A673 (cell line): ENCODE results near the gene CD96. TPM values are rescaled to one million over a fixed set of nuclear protein-coding genes. Genes with fewer than 3 reads are reported as not detected.

Experiments
- BruUV-seq: library from RNA; stranded (reverse); fragments of 400-500 nt; replicated peaks from 2 replicates; lab custom pipeline; 2021; lab: Mats Ljungman, UMichigan
- CTCF ChIA-PET: fragments of 300-600 bp; sonication (Branson Sonifier 250); formaldehyde crosslinking; loops from one replicate; lab custom pipeline; 2022; ENCODE audit warnings: antibody characterized with exemption; lab: Charles Lee
- POLR2A ChIA-PET: fragments of 300-600 bp; sonication (Branson Sonifier 250); formaldehyde crosslinking; loops from one replicate; lab custom pipeline; 2022; ENCODE audit warnings: antibody characterized with exemption; ENCODE audit not compliant: low non-redundant PET; lab: Charles Lee
- DNase-seq: peaks from one replicate; pipeline ENCODE4 v3.0.0-alpha.2; 2015; ENCODE audit warnings: low spot score
- H3K27ac ChIP-seq: fragments of 200-600 bp; sonication (generic); 2 replicates; pipeline ENCODE4 v1.5.1; 2016; ENCODE audit warnings: mixed run types, low read depth, mild to moderate bottlenecking, mixed read lengths, antibody characterized with exemption, low read length; ENCODE audit not compliant: poor library complexity, severe bottlenecking
- H3K27me3 ChIP-seq: fragments of 200-600 bp; sonication (generic); replicated peaks from 2 replicates; pipeline ENCODE4 v1.6.1; 2017; ENCODE audit warnings: mixed run types, low read depth, mild to moderate bottlenecking, mixed read lengths, antibody characterized with exemption, low read length; ENCODE audit not compliant: insufficient read depth, poor library complexity
- H3K36me3 ChIP-seq: fragments of 200-600 bp; sonication (generic); 2 replicates; pipeline ENCODE4 v1.6.1; 2016; ENCODE audit warnings: mixed run types, mild to moderate bottlenecking, mixed read lengths, antibody characterized with exemption, low read length; ENCODE audit not compliant: insufficient read depth, poor library complexity, severe bottlenecking
- H3K4me1 ChIP-seq: fragments of 200-600 bp; sonication (generic); 2 replicates; pipeline ENCODE4 v1.6.1; 2017; ENCODE audit warnings: mixed run types, mild to moderate bottlenecking, mixed read lengths, antibody characterized with exemption, low read length; ENCODE audit not compliant: insufficient read depth, poor library complexity, severe bottlenecking
- H3K4me3 ChIP-seq: fragments of 200-600 bp; sonication (generic); 2 replicates; pipeline ENCODE4 v1.5.1; 2016; ENCODE audit warnings: low read depth, mixed run types, mild to moderate bottlenecking, mixed read lengths, low read length; ENCODE audit not compliant: poor library complexity, severe bottlenecking
- H3K9me3 ChIP-seq: fragments of 200-600 bp; sonication (generic); 2 replicates; pipeline ENCODE4 v1.6.1; 2016; ENCODE audit warnings: mixed run types, low read depth, mild to moderate bottlenecking, mixed read lengths, antibody characterized with exemption, low read length; ENCODE audit not compliant: poor library complexity, severe bottlenecking
- EZH2 ChIP-seq: fragments of 200-600 bp; sonication (generic); IDR thresholded peaks from 2 replicates; pipeline ENCODE4 v1.6.1; 2017; ENCODE audit warnings: borderline replicate concordance, low read depth, mild to moderate bottlenecking, mixed read lengths, antibody characterized with exemption, low read length; ENCODE audit not compliant: poor library complexity, severe bottlenecking
- intact Hi-C: fragments of 100-400 bp; cut with micrococcal nuclease; formaldehyde crosslinking; loops from one replicate; pipeline ENCODE4 v1.10.0; 2022; ENCODE audit not compliant: unreplicated experiment
- total RNA-seq: library from RNA; stranded (reverse); gene quantifications from 2 replicates; pipeline ENCODE4 v1.2.3, GENCODE V29; 2021
- TF ChIP-seq, protein P1 (sequence below): fragments of 300-800, 200-600 bp; sonication (generic); conservative IDR thresholded peaks from 2 replicates; pipeline ENCODE4 v1.5.1; 2017; ENCODE audit warnings: low read depth, mild to moderate bottlenecking, antibody characterized with exemption, low read length, moderate library complexity, mixed read lengths

Gene CD96
- total RNA-seq, 1 experiment from 2014 or later = not detected

DNA sequence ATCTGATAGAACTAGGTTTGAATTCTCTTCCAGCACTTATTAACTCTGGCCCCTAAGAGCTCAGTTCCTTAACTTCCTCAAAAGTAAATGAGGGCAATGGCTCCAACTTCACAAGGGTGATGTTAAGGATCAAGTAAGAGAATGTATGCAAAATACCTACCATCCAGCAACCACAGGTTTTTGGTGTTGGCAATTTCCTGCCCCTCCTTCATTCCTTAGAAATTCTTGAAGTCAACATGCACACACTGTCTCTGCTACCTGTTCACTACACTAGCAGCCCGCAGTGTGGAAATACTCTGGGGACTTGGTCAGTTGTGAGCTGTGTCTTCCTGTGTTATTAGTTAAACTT, 48.1 kb downstream of the CD96 start:
- Histone ChIP-seq H3K27ac (no peak overlapping the region), H3K27me3 (no peaks in the 10 kb centered on the region), H3K36me3 (no peaks in the 10 kb centered on the region), H3K9me3 (no peaks in the 10 kb centered on the region), H3K4me1 (no peaks in the 10 kb centered on the region), H3K4me3 (no peak overlapping the region)
- TF ChIP-seq, protein P1, sequence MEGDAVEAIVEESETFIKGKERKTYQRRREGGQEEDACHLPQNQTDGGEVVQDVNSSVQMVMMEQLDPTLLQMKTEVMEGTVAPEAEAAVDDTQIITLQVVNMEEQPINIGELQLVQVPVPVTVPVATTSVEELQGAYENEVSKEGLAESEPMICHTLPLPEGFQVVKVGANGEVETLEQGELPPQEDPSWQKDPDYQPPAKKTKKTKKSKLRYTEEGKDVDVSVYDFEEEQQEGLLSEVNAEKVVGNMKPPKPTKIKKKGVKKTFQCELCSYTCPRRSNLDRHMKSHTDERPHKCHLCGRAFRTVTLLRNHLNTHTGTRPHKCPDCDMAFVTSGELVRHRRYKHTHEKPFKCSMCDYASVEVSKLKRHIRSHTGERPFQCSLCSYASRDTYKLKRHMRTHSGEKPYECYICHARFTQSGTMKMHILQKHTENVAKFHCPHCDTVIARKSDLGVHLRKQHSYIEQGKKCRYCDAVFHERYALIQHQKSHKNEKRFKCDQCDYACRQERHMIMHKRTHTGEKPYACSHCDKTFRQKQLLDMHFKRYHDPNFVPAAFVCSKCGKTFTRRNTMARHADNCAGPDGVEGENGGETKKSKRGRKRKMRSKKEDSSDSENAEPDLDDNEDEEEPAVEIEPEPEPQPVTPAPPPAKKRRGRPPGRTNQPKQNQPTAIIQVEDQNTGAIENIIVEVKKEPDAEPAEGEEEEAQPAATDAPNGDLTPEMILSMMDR = no peak
- TF ChIP-seq EZH2 = no peak
- intact Hi-C loops = no loop called here
- DNase-seq = no peak
- ChIA-PET CTCF (no interaction called here), POLR2A (no interaction called here)
- no TSS peak for BruUV-seq

DNA sequence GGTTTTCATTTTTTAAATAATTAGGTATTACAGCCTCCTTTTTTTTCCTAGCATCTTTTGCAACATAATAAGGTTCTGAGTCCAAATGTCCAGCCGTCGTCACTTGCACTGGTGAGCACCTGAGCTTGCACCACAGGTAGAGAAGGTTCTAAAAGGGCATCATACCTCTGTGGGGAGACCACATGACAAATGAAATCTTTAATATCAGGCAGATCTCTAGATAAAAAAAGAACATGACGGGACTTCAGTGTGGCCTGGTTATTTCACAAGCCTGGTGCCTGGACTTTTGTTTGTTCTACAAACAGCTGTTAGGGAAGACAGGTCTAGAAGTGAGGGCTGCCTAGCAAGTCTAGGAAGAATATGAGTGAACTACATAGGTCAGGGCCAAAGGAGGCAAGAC, 49.6 kb downstream of the CD96 start:
- no peak overlapping the region for H3K27ac ChIP-seq
- H3K4me1 ChIP-seq = no peaks in the 10 kb centered on the region
- H3K4me3 ChIP-seq = no peak overlapping the region
- intact Hi-C loops = no loop called here
- no peaks in the 10 kb centered on the region for H3K27me3 ChIP-seq
- H3K36me3 ChIP-seq = no peaks in the 10 kb centered on the region
- TF ChIP-seq, protein P1 = no peak
- TF ChIP-seq EZH2 = no peak
- ChIA-PET CTCF (no interaction called here), POLR2A (no interaction called here)
- no peak for DNase-seq
- no TSS peak for BruUV-seq
- H3K9me3 ChIP-seq = no peaks in the 10 kb centered on the region

DNA sequence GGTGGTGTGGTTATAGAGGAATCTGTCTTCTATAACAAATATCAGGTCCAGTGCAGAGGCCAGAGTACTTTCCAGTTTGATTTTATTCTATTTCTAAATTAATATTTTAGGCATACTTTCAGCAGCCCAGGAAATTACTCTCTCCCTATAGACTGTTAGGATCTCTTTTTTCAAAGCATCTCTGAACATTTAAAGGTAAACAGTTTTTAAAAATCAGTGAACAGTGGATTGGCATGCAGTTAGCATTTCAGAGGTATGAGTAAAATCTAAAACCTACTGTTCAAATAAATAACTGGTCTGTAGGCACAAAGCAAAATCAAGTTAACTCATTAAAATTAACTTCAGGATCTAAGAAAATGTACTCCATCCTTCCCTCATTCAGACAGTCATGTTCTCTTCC, 50.1 kb downstream of the CD96 start:
- H3K4me1 ChIP-seq = no peaks in the 10 kb centered on the region
- no peaks in the 10 kb centered on the region for H3K36me3 ChIP-seq
- DNase-seq = no peak
- H3K4me3 ChIP-seq = no peak overlapping the region
- H3K9me3 ChIP-seq = no peaks in the 10 kb centered on the region
- intact Hi-C loops = no loop called here
- TF ChIP-seq, protein P1 = no peak
- no peak for TF ChIP-seq EZH2
- H3K27me3 ChIP-seq = no peaks in the 10 kb centered on the region
- CTCF ChIA-PET = no interaction called here
- no TSS peak for BruUV-seq
- POLR2A ChIA-PET = no interaction called here
- no peak overlapping the region for H3K27ac ChIP-seq
